Left lung (tissue), 10 donors: Measurements from ENCODE around the gene HLF. TPM values are rescaled to one million over a fixed set of nuclear protein-coding genes. Genes with fewer than 3 reads are reported as not detected.

ENCODE experiments used
- ATAC-seq: fragments of 200-7000 bp; cut with Tn5 transposase; one replicate; pipeline ENCODE4 v1.9.1; 2020; ENCODE audit warnings: moderate library complexity
- DNase-seq, 4 donors: peaks; one replicate each; pipeline ENCODE4 v3.0.0-alpha.2; 2013 to 2020
- H3K27ac ChIP-seq, 2 donors: fragments of 200-600 bp; sonication (generic) in 1 of 2; one replicate each; pipeline versions ENCODE4 v1.5.0 to v1.8.0; 2020 to 2021
- H3K27me3 ChIP-seq, 2 donors: fragments of 200-600 bp; sonication (generic) in 1 of 2; one replicate each; pipeline versions ENCODE4 v1.5.0 to v1.8.0; 2020 to 2021
- H3K36me3 ChIP-seq, 2 donors: fragments of 200-600 bp; sonication (generic) in 1 of 2; one replicate each; pipeline versions ENCODE4 v1.5.0 to v1.8.0; 2020 to 2021
- H3K4me1 ChIP-seq, 2 donors: fragments of 200-600 bp; one replicate each; pipeline ENCODE4 v1.8.0; 2021
- H3K4me3 ChIP-seq, 2 donors: fragments of 200-600 bp; sonication (generic) in 1 of 2; one replicate each; pipeline versions ENCODE4 v1.5.0 to v1.8.0; 2020 to 2021; ENCODE audit warnings: mild to moderate bottlenecking in 1 of 2
- H3K9me3 ChIP-seq, 2 donors: fragments of 200-600 bp; sonication (generic) in 1 of 2; one replicate each; pipeline versions ENCODE4 v1.5.0 to v1.8.0; 2020 to 2021
- CTCF ChIP-seq, 2 donors: fragments of 200-600 bp; sonication (generic) in 1 of 2; IDR thresholded peaks; one replicate each; pipeline versions ENCODE4 v1.5.0 to v1.8.0; 2021; ENCODE audit warnings: antibody characterized with exemption in 2 of 2
- intact Hi-C, 2 donors: fragments of 100-400 bp; cut with DNase I; formaldehyde crosslinking; loops; one replicate each; pipeline versions ENCODE4 v1.11.2 to v1.14.2; 2022
- polyA plus RNA-seq, 6 donors: library from polyadenylated mRNA; unstranded; fragments of 120-200 nt; gene quantifications; one replicate each; pipeline ENCODE4 v1.2.1, GENCODE V29; 2013; ENCODE audit not compliant: insufficient read length in 6 of 6
- total RNA-seq, 2 donors: library from RNA; stranded (reverse); fragmentation: NEBNext Ultra II Directional; extraction: Animal tissue kit (Norgen Biotek cat#: 25700); gene quantifications; one replicate each; pipeline ENCODE4 v1.2.1, GENCODE V29; 2021
- donor health status: DM: no; HTN: yes; CAD: no.
- donor health status: DM: no; HTN: no; CAD: no.

HLF gene
- total and polyA plus RNA-seq, 8 donors, result 3.0 to 9.9 (median 4.8) TPM

- H3K27ac ChIP-seq, result no peak overlapping the region
- H3K4me3 ChIP-seq, result no peak overlapping the region
- TF ChIP-seq CTCF (IDR thresholded peaks at IDR 0.05), result no peak
- intact Hi-C loops, result no loop called here
- no peaks in the 10 kb centered on the region for H3K9me3 ChIP-seq
- no peaks in the 10 kb centered on the region for H3K4me1 ChIP-seq
- H3K36me3 ChIP-seq, result no peaks in the 10 kb centered on the region
- no peak for ATAC-seq
- DNase-seq, result no peak
- no peaks in the 10 kb centered on the region for H3K27me3 ChIP-seq
Observed at GRCh38 chr17:55366020-55366481, 101.3 kb downstream of the HLF start.

DNA sequence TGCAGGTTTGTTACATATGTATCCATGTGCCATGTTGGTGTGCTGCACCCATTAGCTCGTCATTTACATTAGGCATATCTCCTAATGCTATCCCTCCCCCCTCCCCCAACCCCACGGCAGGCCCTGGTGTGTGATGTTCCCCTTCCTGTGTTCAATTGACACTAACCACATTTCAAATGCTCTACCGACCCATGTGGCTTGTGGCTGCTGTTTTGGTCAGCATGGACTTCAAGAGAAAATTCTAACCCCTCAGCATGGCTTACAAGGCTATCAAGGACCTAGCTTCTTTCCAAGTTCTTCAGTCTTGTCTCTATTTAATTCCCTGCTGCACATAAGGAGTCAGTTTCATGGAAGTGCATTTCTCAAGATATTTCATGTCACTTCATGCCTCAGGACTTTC is 103.9 kb downstream of the HLF start:
- no peak for ATAC-seq
- H3K36me3 ChIP-seq, result no peaks in the 10 kb centered on the region
- intact Hi-C loops, result no loop called here

More for the DNA sequence above, 103.9 kb downstream of the HLF start:
- no peak for DNase-seq
- H3K4me3 ChIP-seq, result no peak overlapping the region
- peaks cover 0 to 2% of the 10 kb centered on the region in 2 donors for H3K9me3 ChIP-seq
- H3K4me1 ChIP-seq, result no peaks in the 10 kb centered on the region
- no peak overlapping the region for H3K27ac ChIP-seq
- TF ChIP-seq CTCF (IDR thresholded peaks at IDR 0.05), result no peak
- no peaks in the 10 kb centered on the region for H3K27me3 ChIP-seq

Other genes with a start within 250 kb of the HLF start
- 10 to 100 TPM; 19.0 to 23.2 TPM for gene MMD, start 156.9 kb downstream of the HLF start, total RNA-seq
- gene MMD, start 156.9 kb downstream of the HLF start, polyA plus RNA-seq, result 10 to 100 TPM; 21.3 to 29.7 (median 26.0) TPM
- gene SMIM36, start 246.5 kb downstream of the HLF start, total RNA-seq, result not detected
- gene SMIM36, start 246.5 kb downstream of the HLF start, polyA plus RNA-seq, result under 1 TPM; 0.11 to 0.28 (median 0.26) TPM